Tibial nerve (tissue), 4 donors: Measurements from ENCODE around the gene ATP7B. TPM values are rescaled to one million over a fixed set of nuclear protein-coding genes. Genes with fewer than 3 reads are reported as not detected.
"Not testable (repeated sequence)": the region's sequence is repeated elsewhere in the genome, so short reads cannot be mapped to it uniquely, and the experiment has no call there.

Source experiments
- DNase-seq, 2 donors: peaks; one replicate each; pipeline ENCODE4 v3.0.0-alpha.2; 2019; ENCODE audit warnings: low spot score in 2 of 2
- H3K27ac ChIP-seq, 4 donors: fragments of 200-600 bp; sonication (generic) in 3 of 4; one replicate each; pipeline ENCODE4 v1.5.1; 2017 to 2019; ENCODE audit warnings: mild to moderate bottlenecking in 1 of 4
- H3K27me3 ChIP-seq, 2 donors: fragments of 200-600 bp; sonication (generic) in 1 of 2; one replicate each; pipeline versions ENCODE4 v1.5.1 to v1.6.0; 2017 to 2019
- H3K36me3 ChIP-seq, 3 donors: fragments of 200-600 bp; sonication (generic); one replicate each; pipeline ENCODE4 v1.5.1; 2018 to 2019
- H3K4me1 ChIP-seq, 4 donors: fragments of 200-600 bp; sonication (generic) in 3 of 4; one replicate each; pipeline ENCODE4 v1.5.1; 2017 to 2019
- H3K4me3 ChIP-seq, 4 donors: fragments of 200-600 bp; sonication (generic) in 3 of 4; one replicate each; pipeline ENCODE4 v1.5.1; 2017 to 2019; ENCODE audit warnings: mild to moderate bottlenecking in 1 of 4, moderate library complexity in 1 of 4
- H3K9me3 ChIP-seq, 4 donors: fragments of 200-600 bp; sonication (generic) in 3 of 4; one replicate each; pipeline ENCODE4 v1.5.1; 2017 to 2019
- CTCF ChIP-seq, 5 experiments: fragments of 200-600 bp in 3 of 5; fragments of 450-650 bp in 2 of 5; sonication (generic) in 3 of 5; IDR thresholded peaks; one replicate each; pipeline ENCODE4 v1.5.1; 2016 to 2019; ENCODE audit warnings: antibody characterized with exemption in 5 of 5, mild to moderate bottlenecking in 3 of 5, moderate library complexity in 2 of 5
- EP300 ChIP-seq, 2 donors: sonication (generic); formaldehyde crosslinking; IDR thresholded peaks; one replicate each; pipeline ENCODE4 v1.6.1; 2017; ENCODE audit warnings: antibody characterized with exemption in 2 of 2, mild to moderate bottlenecking in 1 of 2
- POLR2A ChIP-seq, 2 donors: fragments of 450-650 bp; IDR thresholded peaks; one replicate each; pipeline ENCODE4 v1.6.1; 2017; ENCODE audit warnings: antibody characterized with exemption in 2 of 2, mild to moderate bottlenecking in 2 of 2, moderate library complexity in 2 of 2
- WGBS, 2 donors: methylation state at CpG; one replicate each; pipeline ENCODE4 v1.1.5; 2018; 5-methylcytosine and 5-hydroxymethylcytosine counted together
- total RNA-seq, 4 donors: library from RNA; depleted of rRNA; stranded (reverse); fragments of >200 nt; gene quantifications; one replicate each; pipeline ENCODE4 v1.1.0, GENCODE V29; 2016

ATP7B gene
- total RNA-seq, 4 donors from 2014 or later: 5.1 to 8.4 (median 6.7) TPM

GRCh38 chr13:52043675-52044074 lies 32.4 kb upstream of the ATP7B start:
- Histone ChIP-seq H3K4me1 (no peaks in the 10 kb centered on the region), H3K27me3 (no peaks in the 10 kb centered on the region), H3K4me3 (no peak overlapping the region), H3K9me3 (peaks cover 0 to 29% (median 3%) of the 10 kb centered on the region in 4 donors), H3K27ac (no peak overlapping the region), H3K36me3 (peaks cover 0 to 7% (median 0%) of the 10 kb centered on the region in 3 donors)
- no peak for TF ChIP-seq CTCF (IDR thresholded peaks at IDR 0.05)
- TF ChIP-seq POLR2A (IDR thresholded peaks at IDR 0.05): no peak
- TF ChIP-seq EP300 (IDR thresholded peaks at IDR 0.05): no peak
- 91 to 98% methylated on average over 3 of the region's 3 CpGs for WGBS, 2 donors
- DNase-seq: no peak

DNA sequence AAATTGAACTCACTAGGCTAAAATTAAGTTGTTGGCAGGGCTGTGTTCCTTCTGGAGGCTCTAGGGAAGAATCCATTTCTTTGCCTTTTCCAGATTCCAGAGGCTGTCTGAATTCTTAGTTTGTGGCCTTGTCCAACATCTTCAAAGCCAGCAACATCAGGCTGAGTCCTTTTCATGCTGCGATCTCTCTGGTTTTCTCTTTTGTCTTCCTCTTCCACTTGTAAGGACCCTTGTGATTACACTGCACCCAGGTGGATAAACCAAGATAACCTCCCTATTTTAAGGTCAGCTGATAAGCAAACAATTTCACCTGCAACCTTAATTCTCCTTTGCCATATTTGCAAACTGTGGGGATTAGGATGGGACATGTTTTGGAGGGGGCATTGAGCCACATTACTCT lies 24.8 kb upstream of the ATP7B start:
- Histone ChIP-seq H3K4me3 (no peak overlapping the region), H3K9me3 (no peaks in the 10 kb centered on the region), H3K27me3 (no peaks in the 10 kb centered on the region), H3K36me3 (peaks cover 0 to 13% (median 0%) of the 10 kb centered on the region in 3 donors), H3K27ac (no peak overlapping the region), H3K4me1 (no peaks in the 10 kb centered on the region)
- WGBS, 2 donors: 77 to 89% methylated on average over 1 of the region's 1 CpG
- TF ChIP-seq EP300 (IDR thresholded peaks at IDR 0.05): no peak
- TF ChIP-seq CTCF (IDR thresholded peaks at IDR 0.05): no peak
- no peak for TF ChIP-seq POLR2A (IDR thresholded peaks at IDR 0.05)
- DNase-seq: no peak

- H3K9me3 ChIP-seq: peaks cover 0 to 3% (median 0%) of the 10 kb centered on the region in 4 donors
- TF ChIP-seq POLR2A (IDR thresholded peaks at IDR 0.05): no peak
- TF ChIP-seq CTCF (IDR thresholded peaks at IDR 0.05): no peak
- TF ChIP-seq EP300 (IDR thresholded peaks at IDR 0.05): no peak
- H3K4me3 ChIP-seq: no peak overlapping the region
- H3K27me3 ChIP-seq: no peaks in the 10 kb centered on the region
- no peak for DNase-seq
- H3K4me1 ChIP-seq: no peaks in the 10 kb centered on the region
- peaks cover 0 to 21% (median 0%) of the 10 kb centered on the region in 3 donors for H3K36me3 ChIP-seq
- 89 to 94% methylated on average over 5 of the region's 5 CpGs for WGBS, 2 donors
- H3K27ac ChIP-seq: no peak overlapping the region
Measured at GRCh38 chr13:52034616-52035226, 23.5 kb upstream of the ATP7B start.

GRCh38 chr13:52033039-52033438 lies 21.8 kb upstream of the ATP7B start:
- no peak for DNase-seq
- H3K36me3 ChIP-seq: peaks cover 0 to 38% (median 0%) of the 10 kb centered on the region in 3 donors
- WGBS, 2 donors: 88 to 95% methylated on average over 2 of the region's 2 CpGs
- no peak overlapping the region for H3K4me3 ChIP-seq
- no peak overlapping the region for H3K27ac ChIP-seq
- H3K4me1 ChIP-seq: no peaks in the 10 kb centered on the region
- TF ChIP-seq POLR2A (IDR thresholded peaks at IDR 0.05) (no peak), CTCF (IDR thresholded peaks at IDR 0.05) (no peak), EP300 (IDR thresholded peaks at IDR 0.05) (no peak)
- no peaks in the 10 kb centered on the region for H3K27me3 ChIP-seq
- peaks cover 0 to 5% (median 0%) of the 10 kb centered on the region in 4 donors for H3K9me3 ChIP-seq

- H3K4me3 ChIP-seq, DNase-seq, H3K4me1 ChIP-seq, H3K27me3 ChIP-seq, H3K27ac ChIP-seq, H3K9me3 ChIP-seq: not testable (repeated sequence)
- WGBS, 2 donors: 95 to 96% methylated on average over 6 of the region's 6 CpGs
- peaks cover 0 to 64% (median 0%) of the 10 kb centered on the region in 3 donors for H3K36me3 ChIP-seq
Measured at GRCh38 chr13:52030401-52030800, 19.2 kb upstream of the ATP7B start.
